HG02970 (cell line): ENCODE results near the gene CIITA.
"Not testable (repeated sequence)": the region's sequence is repeated elsewhere in the genome, so short reads cannot be mapped to it uniquely, and the experiment has no call there.

Experiments used
- ATAC-seq: cut with Tn5 transposase; IDR thresholded peaks from one replicate; pipeline ENCODE4 v1.9.1; 2021; ENCODE audit warnings: mild to moderate bottlenecking, moderate library complexity, moderate number of reproducible peaks; ENCODE audit not compliant: unreplicated experiment, low FRiP score

CIITA gene

GRCh38 chr16:10911267-10911666 is 34.3 kb downstream of the CIITA start:
- ATAC-seq: no peak

GRCh38 chr16:10916534-10916933 is 39.5 kb downstream of the CIITA start:
- no peak for ATAC-seq

GRCh38 chr16:10918294-10919002 is 41.4 kb downstream of the CIITA start:
- no peak for ATAC-seq

GRCh38 chr16:10919003-10919351 is 42.0 kb downstream of the CIITA start:
- no peak for ATAC-seq

GRCh38 chr16:10920726-10921427 is 43.9 kb downstream of the CIITA start:
- ATAC-seq: no peak

GRCh38 chr16:10921536-10922327 is 44.7 kb downstream of the CIITA start:
- ATAC-seq: no peak

DNA sequence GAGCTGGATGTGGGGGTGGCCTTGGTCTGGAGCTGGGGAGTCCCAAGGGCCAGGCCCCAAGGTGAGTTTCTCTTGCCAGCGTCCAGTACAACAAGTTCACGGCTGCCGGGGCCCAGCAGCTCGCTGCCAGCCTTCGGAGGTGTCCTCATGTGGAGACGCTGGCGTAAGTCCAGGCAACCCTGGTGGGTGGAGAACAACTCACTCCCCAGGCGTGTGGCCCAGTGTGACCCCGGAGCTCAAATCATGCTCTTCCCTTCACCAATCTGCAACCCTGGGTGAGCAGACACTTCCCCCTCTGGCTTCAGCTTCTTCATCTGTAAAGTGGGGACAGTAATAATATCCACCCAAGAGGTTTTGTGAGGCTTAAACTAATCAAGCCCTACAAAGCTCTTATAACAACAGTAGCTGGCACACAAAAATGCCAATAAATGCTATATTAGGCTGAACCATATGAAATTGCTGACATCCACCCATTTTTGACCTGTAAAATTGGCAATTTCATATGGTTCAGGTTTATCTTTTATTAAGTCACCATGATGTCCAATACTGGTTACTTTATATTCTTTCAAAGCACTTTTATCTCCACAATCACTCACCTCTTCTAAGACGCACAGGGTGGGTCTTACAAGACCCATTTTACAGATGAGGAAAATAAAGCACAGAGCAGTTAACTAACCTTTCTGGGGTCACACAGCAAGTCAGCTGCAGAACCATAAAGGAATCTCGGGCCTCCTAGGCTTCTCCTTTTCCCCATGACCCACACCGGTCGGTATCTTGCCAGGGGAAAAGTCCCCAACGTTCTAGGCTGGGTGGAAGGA is 45.5 kb downstream of the CIITA start:
- ATAC-seq: no peak

DNA sequence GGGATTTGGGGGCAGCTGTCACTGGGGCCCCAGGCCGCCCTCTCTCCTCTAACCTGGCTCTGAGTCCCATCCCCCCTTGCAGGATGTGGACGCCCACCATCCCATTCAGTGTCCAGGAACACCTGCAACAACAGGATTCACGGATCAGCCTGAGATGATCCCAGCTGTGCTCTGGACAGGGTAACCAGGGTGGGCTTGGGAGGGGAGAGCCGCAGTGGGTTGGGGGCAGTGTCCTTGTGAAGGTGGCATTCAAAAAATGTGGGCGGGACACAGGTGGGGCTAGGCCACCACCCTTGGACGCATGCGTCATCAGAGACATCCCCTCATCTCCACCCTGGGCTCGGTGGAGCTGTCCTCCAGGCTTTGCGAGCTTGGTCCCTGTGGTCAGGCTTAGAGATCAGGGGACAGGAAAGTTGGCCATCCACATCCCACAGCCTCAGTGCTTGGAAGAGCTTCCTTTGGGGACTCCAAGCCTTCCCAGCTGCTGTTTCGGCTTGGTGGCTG is 46.2 kb downstream of the CIITA start:
- ATAC-seq: no peak

GRCh38 chr16:10923650-10924214 is 46.7 kb downstream of the CIITA start:
- ATAC-seq: no peak

GRCh38 chr16:10925285-10925684 is 48.3 kb downstream of the CIITA start:
- ATAC-seq: not testable (repeated sequence)

DNA sequence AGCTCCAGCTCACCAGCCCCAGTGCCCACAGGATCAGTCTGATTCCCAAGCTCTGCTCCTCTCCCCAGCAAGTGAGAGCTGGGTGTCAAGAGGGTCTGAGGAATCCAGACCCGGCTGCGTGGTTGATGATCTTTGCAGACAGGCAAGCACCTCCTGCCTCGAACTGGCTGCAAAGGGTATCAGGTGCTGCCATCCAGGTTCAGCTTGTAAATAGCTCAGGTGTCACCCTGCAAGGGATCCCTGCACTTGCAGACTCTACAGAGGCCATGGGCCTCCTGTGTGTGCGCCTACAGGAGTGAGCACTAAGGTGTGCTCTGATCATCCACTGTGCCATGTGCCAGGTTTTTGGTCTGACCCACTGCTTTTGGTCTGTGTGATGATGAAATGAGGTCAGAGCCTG is 49.1 kb downstream of the CIITA start:
- ATAC-seq: no peak

DNA sequence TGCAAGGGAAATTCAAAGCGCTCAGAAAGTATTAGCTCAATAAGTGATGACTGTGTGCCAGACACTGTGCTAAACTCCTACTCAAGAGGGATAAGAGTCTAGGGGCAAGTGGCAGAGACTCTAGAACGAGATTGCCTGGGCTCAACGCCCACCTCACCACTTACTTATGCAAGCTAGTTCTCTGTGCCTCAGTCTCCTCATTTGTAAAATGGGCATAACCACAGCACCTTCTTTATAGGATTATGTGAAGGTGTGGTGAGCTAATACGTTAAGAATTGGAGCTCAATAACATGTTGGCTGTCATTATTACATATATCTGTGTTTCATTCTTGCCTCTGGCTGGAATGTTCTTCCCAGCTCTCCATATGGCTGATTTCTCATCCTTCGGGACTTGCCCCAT is 49.9 kb downstream of the CIITA start:
- ATAC-seq: no peak

DNA sequence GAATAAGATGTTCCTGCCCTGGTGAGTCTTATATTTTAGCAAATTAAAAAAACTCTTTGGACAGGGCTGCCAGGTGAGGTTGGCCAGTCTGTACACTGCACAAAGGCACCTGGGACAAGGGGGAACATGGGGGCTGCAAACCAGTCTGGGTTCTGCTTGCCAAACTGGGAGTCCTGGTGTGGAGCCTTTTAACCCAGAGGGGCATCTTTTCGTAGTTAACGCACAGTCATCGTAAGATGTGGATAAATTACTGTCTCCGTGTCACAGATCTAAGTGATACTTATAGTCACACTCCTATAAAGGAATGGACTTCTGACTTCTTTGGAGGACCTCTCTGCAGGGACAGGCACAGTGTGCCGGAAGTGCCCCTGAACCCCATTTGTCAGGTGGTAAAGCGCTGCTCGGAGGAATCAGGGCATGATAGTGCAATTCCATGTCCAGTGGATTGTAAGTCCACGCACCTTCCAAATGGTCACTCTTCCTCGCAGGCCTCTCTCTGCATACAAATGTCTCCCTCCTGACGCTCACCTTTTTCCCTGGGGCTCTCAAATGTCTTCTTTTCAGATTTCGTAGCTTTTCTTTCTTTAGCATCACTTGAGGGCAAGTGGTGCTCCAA is 50.6 kb downstream of the CIITA start:
- no peak for ATAC-seq

- not testable (repeated sequence) for ATAC-seq
Observed at GRCh38 chr16:10929097-10929496, 52.1 kb downstream of the CIITA start.

DNA sequence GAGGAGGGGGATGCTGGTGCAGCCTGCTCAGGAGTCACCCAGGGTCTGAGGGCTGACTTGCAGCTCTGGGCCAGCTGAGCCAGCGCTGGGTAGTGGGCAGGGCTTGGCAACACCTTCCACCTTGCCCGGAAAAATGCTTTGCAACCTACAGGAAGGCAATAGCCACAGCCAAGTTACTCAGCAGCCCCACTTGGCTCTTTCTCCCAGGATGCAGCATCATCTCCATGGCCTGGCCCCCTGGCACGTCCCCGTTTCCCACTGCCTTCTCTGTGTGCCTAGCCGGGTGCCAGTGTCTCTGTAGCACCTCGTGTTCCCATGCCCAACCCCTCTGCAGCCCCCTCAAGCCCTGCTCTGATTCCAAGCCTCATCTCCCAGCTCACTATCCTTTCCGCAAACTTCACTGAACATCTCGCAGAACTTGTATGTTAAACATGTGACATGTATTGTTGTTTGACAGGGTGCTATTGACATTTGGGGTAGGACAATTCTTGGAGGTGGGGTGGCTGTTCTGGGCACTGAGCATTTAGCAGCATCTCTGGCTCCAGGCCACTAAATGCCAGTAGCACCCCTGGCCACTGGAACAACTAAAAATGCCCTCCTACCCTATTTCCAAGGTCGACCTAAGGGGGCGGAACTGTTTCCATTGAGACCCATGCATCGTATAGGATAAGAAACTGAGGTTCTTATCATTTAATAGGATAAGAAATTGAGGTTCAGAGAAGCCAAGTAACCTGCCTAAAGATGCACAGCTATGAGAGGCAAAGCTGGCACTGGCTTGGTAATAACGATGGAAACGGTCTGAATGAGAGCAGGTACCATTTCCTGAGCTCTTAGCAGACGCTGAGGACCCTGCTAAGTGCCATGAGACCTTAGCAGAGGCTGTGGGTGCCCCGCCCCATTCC is 53.1 kb downstream of the CIITA start:
- no peak for ATAC-seq

GRCh38 chr16:10930755-10931093 is 53.7 kb downstream of the CIITA start:
- no peak for ATAC-seq

- ATAC-seq: no peak
Observed at GRCh38 chr16:10931134-10931533, 54.1 kb downstream of the CIITA start.

- no peak for ATAC-seq
Observed at GRCh38 chr16:10931977-10932632, 55.1 kb downstream of the CIITA start.
